ENCODE data around the gene SPATA2.

The SPATA2 gene

GRCh38 chr20:49935746-49936152, 20.4 kb upstream of the SPATA2 start:
- DNase-seq (ENCODE audit: low read depth): no peak

DNA sequence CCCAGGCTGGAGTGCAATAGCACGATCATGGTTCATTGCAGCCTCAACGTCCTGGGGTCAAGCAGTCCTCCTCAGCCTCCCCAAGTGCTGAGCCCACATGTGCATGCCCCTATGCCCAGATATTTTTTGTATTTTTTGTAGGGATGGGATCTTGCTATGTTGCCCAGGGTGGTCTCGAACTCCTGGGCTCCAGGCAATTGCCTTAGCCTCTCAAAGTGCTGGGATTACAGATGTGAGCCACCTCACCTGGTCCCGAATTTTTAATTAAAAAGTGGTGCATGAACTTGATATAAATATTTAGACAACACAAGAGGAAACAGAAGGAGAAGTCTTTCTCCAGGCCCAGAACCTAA, 13.8 kb upstream of the SPATA2 start:
- no peak for DNase-seq (ENCODE audit: low read depth)

GRCh38 chr20:49928411-49929141, 13.2 kb upstream of the SPATA2 start:
- DNase-seq (ENCODE audit: low read depth): peak; percentile 66

- DNase-seq (ENCODE audit: low read depth): no peak
Observed at GRCh38 chr20:49925901-49926454, 10.6 kb upstream of the SPATA2 start.

DNA sequence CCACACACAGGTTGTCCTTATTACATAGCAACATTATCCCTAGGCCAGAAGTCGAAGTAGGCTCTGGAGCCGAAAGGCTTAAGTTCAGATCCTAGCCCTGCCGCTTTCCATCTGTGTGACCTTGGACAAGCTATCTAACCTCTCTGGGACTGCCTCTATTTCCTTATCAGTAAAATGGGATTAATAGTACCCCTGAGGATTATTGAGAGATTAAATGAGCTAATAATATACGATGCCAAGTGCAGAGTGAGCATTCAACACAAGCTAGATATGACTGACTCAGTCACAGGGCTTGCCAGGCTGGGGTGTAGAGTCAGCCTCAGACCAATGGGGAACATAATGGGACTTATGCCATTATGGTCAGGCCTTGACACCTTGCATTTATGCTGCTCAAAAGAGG, 8.9 kb upstream of the SPATA2 start:
- DNase-seq (ENCODE audit: low read depth): no peak

DNA sequence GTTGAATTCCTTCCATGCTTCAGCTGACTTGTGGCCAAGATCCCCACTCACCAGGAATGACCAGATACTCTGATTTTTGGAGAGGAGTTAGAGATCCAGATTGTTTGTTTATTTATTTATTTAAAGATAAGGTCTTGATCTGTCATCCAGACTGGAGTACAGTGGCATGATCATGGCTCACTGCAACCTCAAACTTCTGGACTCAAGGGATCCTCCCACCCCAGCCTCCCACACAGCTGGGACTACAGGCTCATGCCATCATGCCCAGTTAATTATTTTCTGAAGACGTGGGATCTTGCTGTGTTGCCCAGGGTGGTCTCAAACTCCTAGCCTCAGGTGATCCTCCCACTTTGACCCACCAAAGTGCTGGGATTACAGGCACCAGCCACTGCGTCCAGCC, 4.1 kb upstream of the SPATA2 start:
- DNase-seq (ENCODE audit: low read depth): no peak

- DNase-seq (ENCODE audit: low read depth): no peak
Observed at GRCh38 chr20:49919009-49919408, 3.7 kb upstream of the SPATA2 start.

- no peak for DNase-seq (ENCODE audit: low read depth)
Observed at GRCh38 chr20:49918446-49918845, 3.1 kb upstream of the SPATA2 start.

DNA sequence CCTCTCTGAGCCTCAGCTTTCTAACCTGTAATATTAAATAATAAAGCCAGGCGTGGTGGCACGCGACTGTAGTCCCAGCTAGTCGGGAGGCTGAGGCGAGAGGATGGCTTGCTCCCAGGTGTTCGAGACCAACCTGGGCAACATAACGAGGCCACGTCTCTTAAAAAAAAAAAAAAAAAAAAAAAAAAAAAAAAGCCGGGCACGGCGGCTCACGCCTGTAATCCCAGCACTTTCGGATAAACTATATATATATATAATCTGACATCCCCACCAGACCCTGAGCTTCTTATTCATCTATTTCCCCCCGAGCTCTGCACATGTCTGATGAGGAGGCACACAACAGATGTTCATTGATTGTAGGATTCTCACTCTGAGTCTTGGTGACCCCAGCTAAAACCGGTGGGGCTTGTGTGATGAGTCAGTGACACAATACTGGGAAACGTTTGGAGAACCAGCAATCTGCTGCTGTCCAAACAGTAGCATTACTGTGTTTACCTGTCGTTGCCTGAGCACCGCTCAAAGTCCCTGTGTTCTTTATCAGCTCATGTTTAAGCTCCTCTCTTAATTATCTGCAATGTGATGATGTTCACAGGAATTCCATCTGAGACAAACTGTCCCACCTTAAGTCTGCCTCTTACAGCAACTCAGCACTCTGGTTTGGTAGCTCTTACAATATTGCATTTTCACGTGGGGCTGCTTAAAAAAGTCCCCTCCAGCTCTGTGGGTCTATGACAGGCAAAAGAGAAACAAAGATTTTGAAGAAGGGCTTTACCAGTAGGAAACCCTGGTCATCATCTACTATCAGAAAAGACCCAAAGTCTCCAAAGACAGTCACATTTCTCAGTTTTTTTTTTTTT, 1.0 kb upstream of the SPATA2 start:
- no peak for DNase-seq (ENCODE audit: low read depth)

DNA sequence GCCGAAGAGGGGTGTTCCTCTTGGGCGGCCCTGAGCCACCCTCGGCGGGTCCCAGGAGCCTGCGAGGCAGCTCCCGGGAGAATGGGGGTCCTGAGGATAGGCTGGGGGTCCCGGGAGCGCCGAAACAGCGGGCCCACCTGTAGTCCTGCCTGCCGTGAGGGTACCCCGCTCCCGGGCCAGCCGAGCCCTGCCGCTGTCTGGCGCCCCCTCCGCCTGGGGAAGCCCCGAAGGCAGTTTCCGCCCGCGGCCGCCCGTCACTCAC, 280 bp downstream of the SPATA2 start:
- no peak for DNase-seq (ENCODE audit: low read depth)

GRCh38 chr20:49914310-49915117, 815 bp downstream of the SPATA2 start:
- no peak for DNase-seq (ENCODE audit: low read depth)

GRCh38 chr20:49913399-49914047, 1.8 kb downstream of the SPATA2 start:
- no peak for DNase-seq (ENCODE audit: low read depth)

DNA sequence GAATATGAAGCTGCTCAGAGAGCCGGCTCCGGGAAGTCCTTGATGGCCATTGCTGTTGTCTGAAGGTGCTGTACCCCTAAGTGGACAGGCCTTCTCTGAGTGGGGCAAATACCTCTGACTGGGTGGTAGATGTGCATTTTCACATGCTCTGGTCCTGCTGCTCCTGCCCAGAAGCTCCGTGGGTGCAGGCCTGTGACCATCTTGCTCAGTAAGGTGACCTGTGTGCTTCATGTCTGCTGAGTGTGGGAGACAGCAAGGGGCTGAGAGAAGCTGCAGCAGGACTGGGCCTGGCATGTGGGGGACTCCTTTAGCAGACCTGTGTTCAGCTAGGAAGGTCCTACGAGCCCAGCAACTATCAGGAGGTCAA, 5.0 kb downstream of the SPATA2 start:
- no peak for DNase-seq (ENCODE audit: low read depth)

- DNase-seq (ENCODE audit: low read depth): no peak
Observed at GRCh38 chr20:49909499-49910339, 5.6 kb downstream of the SPATA2 start.

- no peak for DNase-seq (ENCODE audit: low read depth)
Observed at GRCh38 chr20:49908258-49908565, 7.1 kb downstream of the SPATA2 start.

DNA sequence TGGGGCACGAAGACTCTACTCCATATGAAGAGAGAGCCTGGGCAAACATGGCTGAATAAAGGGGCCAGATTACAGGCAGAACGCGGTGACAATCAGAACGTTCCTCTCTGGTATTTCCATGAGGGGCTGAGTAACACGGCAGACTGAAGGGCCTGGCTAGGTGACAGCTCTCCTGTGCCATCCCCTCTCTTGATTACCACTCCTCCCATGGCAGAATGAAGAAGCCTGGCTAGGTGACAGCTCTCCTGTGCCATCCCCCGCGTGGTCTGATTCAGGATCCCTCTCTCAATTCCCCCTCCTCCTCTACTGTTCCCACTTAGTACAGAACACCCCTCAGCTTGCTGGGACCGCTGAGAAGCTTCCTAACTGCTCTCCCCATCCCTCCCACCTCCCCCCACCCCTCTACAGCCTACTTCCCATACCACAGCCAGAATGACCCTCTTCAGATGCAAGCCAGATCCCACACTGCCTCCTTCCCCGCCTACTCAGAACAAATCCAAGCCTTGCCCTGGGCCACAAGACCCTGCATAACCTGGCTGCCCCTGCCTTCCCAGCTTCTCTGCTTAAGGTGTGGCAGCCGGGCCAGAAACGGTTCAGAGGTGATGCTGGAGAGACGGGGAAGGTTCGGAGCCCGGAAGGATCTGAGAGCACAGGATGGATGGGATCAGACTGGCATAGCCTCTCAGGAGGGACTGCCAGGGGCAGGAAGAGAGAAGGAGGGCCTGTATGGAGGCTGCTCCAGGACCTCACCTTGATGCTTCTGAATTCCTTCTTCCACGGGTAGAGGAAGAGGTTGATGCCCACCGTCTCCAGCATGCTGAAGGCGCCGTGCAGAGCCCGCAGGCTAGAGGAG, 7.7 kb downstream of the SPATA2 start:
- DNase-seq (ENCODE audit: low read depth): no peak

- DNase-seq (ENCODE audit: low read depth): no peak
Observed at GRCh38 chr20:49906615-49907154, 8.6 kb downstream of the SPATA2 start.

- DNase-seq (ENCODE audit: low read depth): no peak
Observed at GRCh38 chr20:49906101-49906604, 9.2 kb downstream of the SPATA2 start.

- no peak for DNase-seq (ENCODE audit: low read depth)
Observed at GRCh38 chr20:49905415-49906091, 9.8 kb downstream of the SPATA2 start.

All from stimulated activated CD8-positive, alpha-beta memory T cell treated with anti-CD3 and anti-CD28 coated beads, Interleukin-4, amount 100 ng/mL, for 24 hours (primary cell).